ENCODE measurements around the gene U2AF1L4.
A peak's percentile ranks its signal among the peaks of the same experiment; 100 is the strongest.

Gene U2AF1L4, protein sequence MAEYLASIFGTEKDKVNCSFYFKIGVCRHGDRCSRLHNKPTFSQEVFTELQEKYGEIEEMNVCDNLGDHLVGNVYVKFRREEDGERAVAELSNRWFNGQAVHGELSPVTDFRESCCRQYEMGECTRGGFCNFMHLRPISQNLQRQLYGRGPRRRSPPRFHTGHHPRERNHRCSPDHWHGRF

DNA sequence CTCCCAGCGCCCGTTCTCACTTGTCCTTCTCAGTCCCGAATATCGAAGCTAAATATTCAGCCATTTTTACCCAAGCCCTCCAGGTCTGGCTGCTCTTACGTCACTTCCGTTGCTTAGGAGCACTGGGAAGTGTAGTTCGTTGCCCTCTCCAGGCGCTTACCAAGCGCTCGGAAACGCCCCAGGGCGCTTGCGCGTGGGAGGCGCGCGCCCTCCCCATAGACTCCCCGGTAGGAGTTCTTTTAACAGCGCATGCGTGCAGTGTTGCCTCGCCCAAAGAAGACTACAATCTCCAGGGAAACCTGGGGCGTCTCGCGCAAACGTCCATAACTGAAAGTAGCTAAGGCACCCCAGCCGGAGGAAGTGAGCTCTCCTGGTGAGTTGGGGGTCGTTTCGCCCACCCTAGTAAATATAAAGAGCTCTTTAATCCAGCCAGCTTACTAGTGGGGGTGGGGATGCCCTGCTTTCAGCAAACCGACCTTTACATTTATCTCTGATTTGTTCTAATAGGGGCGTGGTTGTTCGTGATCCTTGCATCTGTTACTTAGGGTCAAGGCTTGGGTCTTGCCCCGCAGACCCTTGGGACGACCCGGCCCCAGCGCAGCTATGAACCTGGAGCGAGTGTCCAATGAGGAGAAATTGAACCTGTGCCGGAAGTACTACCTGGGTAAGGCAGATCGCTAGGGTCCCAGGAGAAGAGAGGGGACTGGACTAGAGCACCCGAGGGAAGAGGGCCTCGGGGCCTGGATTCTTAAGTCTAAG, at the start of gene U2AF1L4, which contains the start of gene PSENEN:
Gene U2AF1L4 (minus strand): TSS at position 91 of the 759 bp plus-strand sequence. CDS start 27 bp downstream, at position 64.
Gene PSENEN (plus strand): TSS at position 324 of the 759 bp plus-strand sequence. CDS start 280 bp downstream, at position 604.
- peak within 1 kb of the TSS; percentile 91 for H3K4me3 Mint-ChIP-seq
- peaks cover 15% of the 10 kb centered on the region for H3K36me3 Mint-ChIP-seq (ENCODE audit: low read depth)
- DNase-seq (ENCODE audit: low spot score), result peak; percentile 99
- peaks cover 49% of the 10 kb centered on the region for H3K4me1 Mint-ChIP-seq (ENCODE audit: low read depth)
- peak within 1 kb of the TSS; percentile 100 for H3K27ac Mint-ChIP-seq
- no peaks in the 10 kb centered on the region for H3K9me3 Mint-ChIP-seq
- no peaks in the 10 kb centered on the region for H3K27me3 Mint-ChIP-seq (ENCODE audit: low read depth)

- H3K9me3 Mint-ChIP-seq, result no peaks in the 10 kb centered on the region
- no peaks in the 10 kb centered on the region for H3K36me3 Mint-ChIP-seq (ENCODE audit: low read depth)
- H3K27ac Mint-ChIP-seq, result no peak overlapping the region
These were observed 48.4 kb upstream of the U2AF1L4 start for GRCh38 chr19:35793381-35794165.

GRCh38 chr19:35792888-35793287, 47.7 kb upstream of the U2AF1L4 start:
- Mint-ChIP-seq H3K4me1 (ENCODE audit: low read depth) (no peaks in the 10 kb centered on the region), H3K27me3 (ENCODE audit: low read depth) (peaks cover 21% of the 10 kb centered on the region), H3K36me3 (ENCODE audit: low read depth) (no peaks in the 10 kb centered on the region)

More at GRCh38 chr19:35793381-35794165, 48.4 kb upstream of the U2AF1L4 start:
- Mint-ChIP-seq H3K4me1 (ENCODE audit: low read depth) (no peaks in the 10 kb centered on the region), H3K4me3 (no peak overlapping the region), H3K27me3 (ENCODE audit: low read depth) (peaks cover 25% of the 10 kb centered on the region)
- DNase-seq (ENCODE audit: low spot score), result no peak

DNA sequence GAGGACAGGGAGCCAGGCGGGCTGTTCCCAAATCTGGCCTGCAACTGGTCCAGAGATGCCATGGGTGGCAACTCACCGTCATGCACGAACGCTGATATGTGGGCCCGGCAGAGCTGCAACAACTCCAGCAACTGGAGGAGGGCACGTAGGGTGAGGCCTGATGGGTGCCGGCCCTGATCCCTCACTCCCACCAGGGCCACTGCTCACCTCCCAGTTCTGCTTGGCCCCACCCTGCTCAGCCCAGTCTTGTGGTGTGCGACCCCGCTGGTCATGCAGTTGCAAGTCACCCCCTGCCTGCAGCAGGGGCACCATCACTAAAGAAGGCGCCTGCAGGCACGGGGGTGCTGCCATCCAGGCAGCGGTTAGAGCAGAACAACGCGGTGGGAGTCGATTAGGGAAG, 47.1 kb upstream of the U2AF1L4 start:
- H3K9me3 Mint-ChIP-seq, result no peaks in the 10 kb centered on the region
- H3K36me3 Mint-ChIP-seq (ENCODE audit: low read depth), result no peaks in the 10 kb centered on the region
- H3K4me1 Mint-ChIP-seq (ENCODE audit: low read depth), result no peaks in the 10 kb centered on the region
- DNase-seq (ENCODE audit: low spot score), result no peak
- no peak overlapping the region for H3K4me3 Mint-ChIP-seq
- peaks cover 19% of the 10 kb centered on the region for H3K27me3 Mint-ChIP-seq (ENCODE audit: low read depth)
- H3K27ac Mint-ChIP-seq, result no peak overlapping the region

More at GRCh38 chr19:35792888-35793287, 47.7 kb upstream of the U2AF1L4 start:
- Mint-ChIP-seq H3K27ac (no peak overlapping the region), H3K4me3 (no peak overlapping the region), H3K9me3 (no peaks in the 10 kb centered on the region)
- DNase-seq (ENCODE audit: low spot score), result no peak

DNA sequence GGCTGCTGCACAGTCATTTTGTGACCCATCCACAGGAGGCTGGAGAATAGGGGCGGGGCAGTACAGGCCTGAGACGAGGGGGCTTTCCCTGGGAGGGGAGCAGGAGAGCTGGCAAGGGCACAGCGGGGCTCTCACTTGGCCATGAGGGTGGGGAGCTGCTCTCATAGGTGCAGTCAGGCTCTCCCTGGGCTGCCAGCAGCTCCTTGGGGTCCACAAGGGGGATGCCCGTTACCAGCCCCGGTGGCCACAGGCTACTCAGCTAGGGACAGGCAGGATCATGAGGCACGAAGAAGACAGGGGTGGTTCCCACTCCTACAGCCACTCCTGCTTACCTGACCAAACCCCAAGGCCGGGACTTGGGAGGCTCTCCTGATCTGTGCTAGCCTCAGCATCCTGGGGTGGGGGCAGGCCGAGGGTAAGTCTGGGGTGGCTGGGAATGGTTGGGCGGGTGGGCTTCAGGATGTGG, 46.6 kb upstream of the U2AF1L4 start:
- H3K27me3 Mint-ChIP-seq (ENCODE audit: low read depth), result peaks cover 14% of the 10 kb centered on the region
- H3K4me3 Mint-ChIP-seq, result no peak overlapping the region
- DNase-seq (ENCODE audit: low spot score), result no peak
- no peaks in the 10 kb centered on the region for H3K36me3 Mint-ChIP-seq (ENCODE audit: low read depth)
- no peaks in the 10 kb centered on the region for H3K9me3 Mint-ChIP-seq
- no peak overlapping the region for H3K27ac Mint-ChIP-seq
- no peaks in the 10 kb centered on the region for H3K4me1 Mint-ChIP-seq (ENCODE audit: low read depth)

- Mint-ChIP-seq H3K4me1 (ENCODE audit: low read depth) (no peaks in the 10 kb centered on the region), H3K27me3 (ENCODE audit: low read depth) (peaks cover 7% of the 10 kb centered on the region), H3K27ac (no peak overlapping the region), H3K9me3 (no peaks in the 10 kb centered on the region), H3K36me3 (ENCODE audit: low read depth) (no peaks in the 10 kb centered on the region), H3K4me3 (no peak overlapping the region)
- no peak for DNase-seq (ENCODE audit: low spot score)
These were observed 46.0 kb upstream of the U2AF1L4 start for GRCh38 chr19:35790981-35791813.

- Mint-ChIP-seq H3K27ac (no peak overlapping the region), H3K4me3 (no peak overlapping the region), H3K4me1 (ENCODE audit: low read depth) (no peaks in the 10 kb centered on the region), H3K9me3 (no peaks in the 10 kb centered on the region), H3K27me3 (ENCODE audit: low read depth) (peaks cover under 1% of the 10 kb centered on the region), H3K36me3 (ENCODE audit: low read depth) (no peaks in the 10 kb centered on the region)
- DNase-seq (ENCODE audit: low spot score), result no peak
These were observed 45.0 kb upstream of the U2AF1L4 start for GRCh38 chr19:35789978-35790944.

DNA sequence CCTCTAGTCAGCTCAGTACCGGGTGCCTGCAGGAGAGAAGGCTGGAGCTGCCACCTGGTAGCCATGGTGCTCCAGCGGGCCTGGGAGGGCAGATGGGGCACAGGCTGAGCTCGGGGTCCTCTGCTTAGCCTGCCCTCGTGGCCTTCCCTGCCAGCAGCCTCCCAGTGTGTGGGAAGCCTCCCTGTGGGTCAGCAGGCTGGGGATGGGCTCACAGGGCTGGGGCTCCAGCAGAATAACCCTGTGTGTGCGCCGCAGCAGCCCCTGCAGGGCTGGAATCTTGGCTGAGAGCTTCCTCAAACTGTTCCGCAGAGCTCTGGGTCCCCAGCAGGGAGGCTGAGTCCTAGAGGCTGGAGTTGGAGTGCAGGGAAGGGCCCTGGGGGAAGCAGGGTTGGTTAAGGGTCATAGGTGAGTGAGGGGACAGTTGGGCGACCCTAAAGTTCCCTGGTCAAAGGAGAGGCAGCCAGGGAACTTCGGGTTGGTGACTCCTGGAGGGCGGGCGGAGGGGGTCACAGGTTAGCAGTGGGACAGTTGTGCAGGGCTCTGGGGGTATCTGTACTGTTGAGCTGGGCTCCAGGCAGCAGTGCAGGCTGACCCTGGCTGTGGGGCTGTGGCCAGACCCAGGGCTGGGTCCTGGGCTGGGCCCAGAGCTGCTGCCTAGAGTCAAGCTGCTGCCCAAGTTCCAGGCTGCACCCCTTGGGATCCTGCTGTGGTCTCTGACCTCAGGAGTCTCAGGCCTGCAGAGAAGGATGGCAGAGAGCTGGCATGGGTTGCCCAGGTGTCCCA, 44.2 kb upstream of the U2AF1L4 start:
- Mint-ChIP-seq H3K36me3 (ENCODE audit: low read depth) (no peaks in the 10 kb centered on the region), H3K9me3 (no peaks in the 10 kb centered on the region), H3K4me3 (no peak overlapping the region), H3K27ac (peak overlapping the region; percentile 31), H3K4me1 (ENCODE audit: low read depth) (no peaks in the 10 kb centered on the region), H3K27me3 (ENCODE audit: low read depth) (no peaks in the 10 kb centered on the region)
- DNase-seq (ENCODE audit: low spot score), result no peak

DNA sequence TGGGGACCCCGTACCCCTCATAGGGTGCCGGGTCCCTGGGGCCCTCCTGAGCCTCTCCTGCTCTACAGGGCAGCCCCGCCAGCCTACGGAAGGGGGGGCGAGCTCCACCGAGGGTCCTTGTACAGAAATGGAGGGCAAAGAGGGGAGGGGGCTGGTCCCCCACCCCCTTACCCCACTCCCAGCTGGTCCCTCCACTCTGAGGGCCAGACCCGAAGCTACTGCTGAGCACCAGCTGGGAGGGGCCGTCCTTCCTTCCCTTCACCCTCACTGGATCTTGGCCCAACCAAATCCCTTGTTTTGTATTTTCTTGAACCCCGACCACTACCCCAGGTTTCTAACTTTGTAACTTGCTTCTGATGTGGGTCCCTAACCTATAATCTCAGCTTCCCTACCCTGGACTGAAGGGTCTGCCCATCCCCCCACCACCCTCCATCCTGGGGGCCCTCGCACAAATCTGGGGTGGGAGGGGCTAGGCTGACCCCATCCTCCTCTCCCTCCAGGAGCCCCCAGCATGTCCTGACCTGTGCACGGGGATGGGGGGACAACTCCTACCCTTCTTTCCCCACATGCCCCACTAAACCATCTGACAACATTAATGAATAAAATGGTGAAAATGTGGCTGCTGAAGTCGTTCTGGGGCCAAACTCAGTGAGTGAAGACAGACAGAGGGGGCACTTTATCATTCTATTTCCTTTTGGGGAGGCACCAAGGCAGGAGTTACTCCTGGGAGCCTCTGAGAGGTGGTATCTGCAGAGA, 43.2 kb upstream of the U2AF1L4 start:
- H3K4me1 Mint-ChIP-seq (ENCODE audit: low read depth), result no peaks in the 10 kb centered on the region
- H3K9me3 Mint-ChIP-seq, result no peaks in the 10 kb centered on the region
- no peaks in the 10 kb centered on the region for H3K27me3 Mint-ChIP-seq (ENCODE audit: low read depth)
- no peak for DNase-seq (ENCODE audit: low spot score)
- H3K4me3 Mint-ChIP-seq, result no peak overlapping the region
- no peak overlapping the region for H3K27ac Mint-ChIP-seq
- H3K36me3 Mint-ChIP-seq (ENCODE audit: low read depth), result peaks cover 2% of the 10 kb centered on the region

- Mint-ChIP-seq H3K4me3 (no peak overlapping the region), H3K4me1 (ENCODE audit: low read depth) (peaks cover 1% of the 10 kb centered on the region), H3K9me3 (no peaks in the 10 kb centered on the region), H3K27me3 (ENCODE audit: low read depth) (no peaks in the 10 kb centered on the region), H3K36me3 (ENCODE audit: low read depth) (peaks cover 8% of the 10 kb centered on the region), H3K27ac (no peak overlapping the region)
- DNase-seq (ENCODE audit: low spot score), result no peak
These were observed 42.1 kb upstream of the U2AF1L4 start for GRCh38 chr19:35787227-35787799.

All from T-helper 2 cell treated with Interferon-gamma antibody and Interleukin-4, amounts not matched to agents 5 μg/mL and 100 μg/mL, for 36 hours (primary cell).